HG03097 (cell line): ENCODE measurements around the gene BCAS1.
A peak's percentile ranks its signal among the peaks of the same experiment; 100 is the strongest.

Source experiments
- ATAC-seq: cut with Tn5 transposase; IDR thresholded peaks from one replicate; pipeline ENCODE4 v1.9.1; 2021; ENCODE audit not compliant: unreplicated experiment, low FRiP score

BCAS1 gene

DNA sequence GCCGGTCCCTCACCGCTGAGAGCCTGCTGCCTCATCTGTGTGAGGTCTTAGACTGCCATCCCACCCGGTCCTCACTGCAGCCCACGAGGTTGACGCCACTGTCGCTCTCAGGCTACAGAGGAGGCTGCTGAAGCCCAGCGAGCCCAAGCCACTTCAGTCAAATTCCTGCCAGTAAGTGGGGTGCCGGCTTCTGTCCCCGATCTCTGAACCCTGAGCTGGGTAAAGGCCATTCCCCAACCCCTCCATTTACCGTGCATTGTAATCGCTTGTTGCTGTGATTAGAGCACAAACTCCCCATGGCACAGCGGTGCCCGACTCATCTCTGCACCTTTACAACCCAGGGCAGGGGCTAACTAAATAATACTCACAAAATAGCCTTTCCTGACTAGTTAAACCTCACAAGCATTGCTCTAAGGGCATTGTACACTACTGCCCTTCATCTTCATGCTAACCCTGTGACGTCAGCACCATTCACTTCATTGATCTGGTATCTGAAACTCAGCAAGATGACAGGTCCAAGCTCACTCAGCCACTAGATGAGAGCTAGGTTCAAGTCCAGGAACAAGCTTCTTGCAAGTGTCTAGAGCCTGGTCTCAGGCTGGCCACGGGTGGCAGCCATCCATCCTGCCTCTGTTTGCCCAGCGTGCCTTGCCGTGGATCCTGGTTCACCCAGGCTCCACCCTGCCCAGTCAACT is 122.7 kb downstream of the BCAS1 start:
- ATAC-seq, result no peak

DNA sequence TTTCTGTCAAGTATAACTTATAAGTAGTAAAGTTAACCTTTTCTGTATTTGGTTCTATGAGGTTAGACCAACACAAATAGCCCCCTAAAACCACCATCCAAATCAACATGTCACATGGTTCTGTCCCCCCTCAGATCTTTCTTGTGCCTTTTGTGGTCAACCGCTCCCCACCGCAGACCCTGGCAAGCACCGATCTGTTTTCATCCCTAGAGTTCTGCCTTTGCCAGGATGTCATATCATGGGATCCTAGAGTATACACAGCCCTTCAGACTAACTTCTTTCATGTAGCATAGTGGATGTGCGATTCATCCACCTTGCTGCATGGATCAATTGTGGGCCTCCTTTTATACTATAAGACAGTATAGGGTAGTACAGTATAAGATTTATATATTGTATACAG is 124.3 kb downstream of the BCAS1 start:
- no peak for ATAC-seq

DNA sequence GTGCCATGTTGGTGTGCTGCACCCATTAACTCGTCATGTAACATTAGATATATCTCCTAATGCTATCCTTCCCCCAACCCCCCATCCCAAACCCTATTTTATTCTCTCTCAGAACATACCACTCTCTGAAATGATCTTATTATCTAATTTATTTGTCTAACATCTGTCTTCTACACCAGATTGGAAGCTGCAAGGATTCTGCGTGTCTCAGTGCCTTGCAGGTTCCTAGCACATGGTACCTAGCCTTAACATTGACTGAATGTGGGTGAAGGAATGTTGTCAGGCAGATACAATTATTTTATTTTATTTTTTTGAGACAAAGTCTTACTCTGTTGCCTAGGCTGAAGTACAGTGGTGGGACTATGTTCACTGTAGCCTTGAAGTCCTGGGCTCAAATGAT is 124.9 kb downstream of the BCAS1 start:
- no peak for ATAC-seq

DNA sequence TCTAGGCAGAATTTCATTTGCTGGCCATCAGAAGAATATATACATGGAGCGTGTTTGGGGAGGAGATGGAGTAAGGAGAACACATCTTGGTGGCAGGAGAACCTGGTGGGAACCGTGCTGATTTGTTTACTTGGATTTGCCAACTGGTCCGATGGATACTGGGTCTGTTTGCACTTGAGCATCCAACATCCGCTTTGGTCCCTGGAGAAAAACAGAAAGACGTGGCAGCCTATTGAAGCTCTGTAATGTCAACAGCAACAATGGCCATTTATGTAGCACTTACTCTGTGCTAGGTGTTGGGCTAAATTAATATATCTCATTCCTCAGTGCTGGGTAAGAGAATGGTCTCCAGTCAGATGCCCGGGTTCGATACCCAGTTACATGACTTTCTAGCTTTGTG is 125.6 kb downstream of the BCAS1 start:
- ATAC-seq, result no peak

DNA sequence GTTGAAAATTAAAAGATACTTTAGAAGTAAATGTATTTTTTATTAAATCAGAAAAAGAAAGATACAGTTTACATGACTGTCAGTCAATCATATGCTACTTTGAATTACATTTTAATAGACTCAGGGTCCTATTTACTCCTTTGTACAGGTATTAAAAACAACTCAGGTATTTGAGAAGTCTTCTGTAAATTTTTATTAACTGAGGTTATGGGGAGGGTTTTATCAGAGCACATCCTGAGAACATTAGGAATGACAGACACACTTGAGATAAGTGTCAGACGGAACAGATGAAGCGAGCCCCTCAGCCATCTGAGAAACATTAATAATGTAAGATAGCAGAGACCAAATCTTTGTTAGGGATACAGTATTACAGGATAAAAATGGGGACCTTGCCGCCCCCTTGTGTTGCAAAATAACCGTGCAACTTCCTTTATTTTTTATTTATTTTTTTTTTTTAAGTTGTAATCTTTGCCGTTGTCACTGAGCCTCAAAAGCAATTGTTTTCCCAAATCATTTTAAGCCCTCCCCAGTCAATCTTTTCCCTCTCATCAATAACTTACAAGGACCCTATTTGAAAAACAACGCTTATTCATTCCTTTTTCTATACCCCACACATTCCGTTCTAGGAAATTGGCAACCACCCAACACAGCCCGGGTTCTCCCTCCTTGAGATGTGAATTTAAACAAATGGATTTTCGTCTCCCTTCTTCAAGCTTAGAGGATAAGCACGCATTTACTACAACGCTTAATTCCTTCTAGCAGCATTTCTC is 126.7 kb downstream of the BCAS1 start:
- ATAC-seq, result no peak

DNA sequence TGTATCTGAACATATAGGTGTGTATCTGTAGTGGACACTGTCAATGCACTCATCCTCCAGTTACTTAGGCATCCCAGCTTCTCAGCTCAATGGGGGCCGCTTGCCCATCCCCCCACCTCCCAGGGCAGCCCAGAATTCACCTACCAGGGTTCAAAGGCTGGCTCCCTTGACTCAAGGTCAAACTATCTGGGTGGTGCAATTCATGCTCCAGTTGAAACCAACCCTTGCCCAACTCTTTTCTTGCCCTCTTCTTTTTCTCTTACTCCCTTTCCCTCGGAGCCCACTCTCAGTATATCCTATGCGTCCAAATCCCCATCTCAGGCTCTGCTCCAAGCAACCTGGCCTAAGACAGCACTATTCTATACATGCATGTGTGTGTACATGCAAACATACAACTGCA is 127.4 kb downstream of the BCAS1 start:
- no peak for ATAC-seq

DNA sequence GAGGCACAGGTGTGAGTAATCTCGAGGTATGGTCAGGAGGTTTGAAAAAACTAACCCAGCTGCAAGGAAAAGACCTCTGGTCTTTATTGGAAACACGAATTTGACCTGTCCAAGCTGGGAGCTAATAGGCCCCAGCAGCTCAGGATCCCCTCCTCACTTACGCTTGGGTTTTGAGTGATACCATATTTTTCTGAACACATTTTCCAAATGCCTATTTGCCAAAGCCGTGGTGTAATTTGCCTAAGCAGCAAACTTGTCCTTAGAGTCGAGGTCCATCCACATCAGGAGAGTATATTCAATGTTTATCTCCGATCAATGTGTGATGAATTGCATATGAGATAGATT is 128.0 kb downstream of the BCAS1 start:
- ATAC-seq, result no peak

DNA sequence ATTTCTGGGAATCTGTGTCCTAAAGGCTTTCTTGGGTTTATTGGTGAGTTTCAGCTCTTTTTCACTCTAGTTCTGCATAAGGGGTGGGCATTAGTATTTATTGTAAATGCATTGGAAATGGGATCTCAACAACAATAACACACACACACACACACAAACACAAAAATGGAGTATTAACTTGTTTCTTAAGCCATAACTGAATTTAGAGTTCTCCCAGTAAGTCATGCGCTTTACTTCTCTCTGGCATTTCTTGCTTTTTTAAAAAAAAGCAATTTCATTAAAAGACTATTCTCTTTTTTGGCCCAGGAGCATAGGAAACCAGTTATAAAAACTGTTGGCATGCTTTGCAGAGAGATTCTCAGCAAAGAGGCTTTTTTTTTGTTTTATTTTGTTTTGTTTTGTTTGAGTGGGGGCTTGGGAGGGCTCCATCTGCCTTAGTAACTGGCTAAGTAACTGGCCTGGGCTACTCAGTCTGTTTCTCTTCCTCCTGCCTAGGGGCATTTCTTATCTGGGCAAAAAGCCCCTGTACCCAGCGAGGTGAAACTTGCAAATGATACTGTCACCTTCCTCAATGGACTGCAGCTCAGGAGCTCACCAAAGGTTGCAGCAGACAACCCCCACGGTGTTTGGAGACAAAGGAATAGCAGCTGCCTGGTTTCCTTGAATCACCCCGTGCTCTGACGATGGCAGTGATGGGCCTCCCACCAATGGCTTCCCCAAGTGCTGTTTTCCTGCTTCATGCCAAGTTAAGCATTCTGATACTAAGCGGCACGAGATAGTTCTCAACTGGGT is 128.5 kb downstream of the BCAS1 start:
- ATAC-seq, result no peak

DNA sequence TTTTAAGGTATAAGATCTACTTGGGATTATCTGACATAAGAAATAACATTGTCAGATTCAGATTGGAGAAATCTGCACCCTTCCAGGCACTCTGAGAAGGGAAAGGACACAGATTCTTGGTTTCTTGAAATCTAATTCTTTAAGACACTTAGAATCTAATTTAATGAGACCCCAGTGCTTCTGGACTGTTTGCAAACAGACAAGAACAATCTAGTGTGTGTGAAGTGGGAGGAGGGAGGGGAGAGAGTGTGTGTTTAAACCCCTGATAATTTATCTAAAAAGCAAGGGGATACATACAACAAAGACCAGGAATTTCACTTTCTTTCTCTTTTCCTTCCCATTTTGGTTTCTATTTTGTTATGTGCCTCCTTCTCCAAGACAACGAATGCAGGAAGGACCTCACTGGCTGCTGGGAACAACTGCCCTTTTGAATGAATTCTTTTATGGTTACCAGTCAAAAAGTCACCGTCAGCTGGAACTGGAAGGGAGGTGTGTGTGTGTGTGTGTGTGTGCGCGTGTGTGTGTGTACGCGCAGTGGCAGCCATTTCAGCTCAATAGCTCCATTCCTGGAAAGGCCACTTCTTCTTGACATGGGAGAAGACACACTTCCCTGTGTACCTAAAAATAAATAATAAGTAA is 129.4 kb downstream of the BCAS1 start:
- no peak for ATAC-seq

DNA sequence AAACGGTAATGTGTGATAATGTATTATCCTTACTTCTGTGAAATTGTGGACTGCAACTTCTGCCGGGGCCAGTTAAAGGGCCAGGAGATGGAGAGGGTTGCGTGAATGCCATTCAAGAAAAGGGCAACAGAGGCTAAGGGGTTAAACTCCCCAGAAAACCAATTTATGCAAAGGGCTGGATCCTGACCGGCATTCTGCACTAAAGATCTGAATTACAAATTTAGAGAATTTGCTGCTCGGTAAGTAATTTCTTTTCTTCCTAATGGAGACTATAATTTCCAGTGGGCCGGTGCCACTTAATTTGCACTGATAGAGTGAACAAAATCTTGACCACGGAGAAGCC is 130.1 kb downstream of the BCAS1 start:
- ATAC-seq, result no peak

DNA sequence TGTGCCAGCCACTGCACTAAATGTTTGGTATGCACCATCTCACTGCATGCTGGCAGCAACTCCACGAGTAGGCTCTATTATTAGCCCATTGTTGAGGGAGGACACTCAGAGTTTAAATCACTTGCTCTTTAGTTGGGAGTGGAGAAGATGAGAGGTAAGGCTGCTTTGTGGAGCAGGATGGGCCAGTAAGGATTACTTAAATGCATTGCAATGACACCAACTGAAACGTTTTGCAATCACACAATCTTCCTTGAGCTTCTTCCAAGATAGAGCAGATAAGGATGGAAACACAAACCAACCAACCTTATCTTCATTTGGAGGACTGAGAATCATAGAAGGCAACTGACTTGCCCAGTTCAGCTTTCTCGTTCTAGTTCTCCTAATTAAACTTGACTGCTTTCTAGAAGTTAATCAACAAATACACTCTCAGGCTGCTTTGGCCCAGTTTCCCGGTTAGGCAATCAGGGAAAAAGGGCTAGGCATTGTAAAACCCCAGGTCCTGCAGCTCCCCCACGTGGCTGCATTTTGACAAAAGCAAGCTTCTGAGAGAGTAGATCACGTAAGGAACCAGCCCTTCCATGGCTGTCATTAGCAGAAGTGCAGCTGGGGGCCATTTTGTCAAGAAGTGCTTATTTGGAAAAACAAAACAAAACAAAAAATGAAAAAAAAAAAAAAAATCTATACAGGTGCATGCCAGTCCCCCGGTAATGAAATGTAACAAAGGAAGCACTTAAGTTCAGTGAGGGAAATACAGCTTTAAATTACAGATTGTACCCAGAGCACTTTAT is 130.6 kb downstream of the BCAS1 start:
- peak; percentile 52 for ATAC-seq

DNA sequence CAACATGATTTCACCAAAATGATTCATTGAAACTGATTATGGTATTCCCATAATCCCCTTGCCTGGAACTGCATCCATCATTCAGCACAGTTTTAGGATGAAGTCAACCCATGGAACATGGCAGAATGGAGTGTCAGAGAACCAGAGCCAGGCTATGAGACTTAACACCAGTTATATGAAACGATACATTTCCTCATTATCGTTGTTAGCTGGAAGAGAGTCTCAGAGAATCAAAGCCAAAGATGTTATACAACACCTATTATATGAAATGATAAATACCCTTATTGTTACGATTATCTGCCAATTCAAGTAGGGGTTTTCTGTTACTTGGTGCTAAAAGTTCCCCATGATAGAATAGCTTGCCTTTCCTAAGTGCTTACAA is 131.2 kb downstream of the BCAS1 start:
- ATAC-seq, result no peak

DNA sequence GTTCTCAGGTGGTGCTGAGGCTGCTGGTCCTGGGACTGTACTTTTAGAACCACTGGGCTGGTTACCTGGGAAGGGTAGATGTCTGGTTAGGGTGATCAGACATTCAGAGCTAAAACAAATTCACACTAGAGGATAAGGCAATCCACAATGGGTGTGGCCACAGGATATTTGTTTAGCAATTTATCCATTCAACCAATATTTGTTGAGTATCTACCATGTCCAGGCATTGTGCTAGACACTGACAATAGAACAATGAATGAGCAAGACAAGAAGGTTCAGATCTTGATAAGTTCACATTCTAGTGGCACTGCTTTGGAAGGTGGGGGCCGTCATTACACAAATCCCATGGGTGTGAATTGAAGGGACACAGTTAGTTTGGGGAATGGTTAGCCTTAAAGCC is 131.7 kb downstream of the BCAS1 start:
- ATAC-seq, result no peak

DNA sequence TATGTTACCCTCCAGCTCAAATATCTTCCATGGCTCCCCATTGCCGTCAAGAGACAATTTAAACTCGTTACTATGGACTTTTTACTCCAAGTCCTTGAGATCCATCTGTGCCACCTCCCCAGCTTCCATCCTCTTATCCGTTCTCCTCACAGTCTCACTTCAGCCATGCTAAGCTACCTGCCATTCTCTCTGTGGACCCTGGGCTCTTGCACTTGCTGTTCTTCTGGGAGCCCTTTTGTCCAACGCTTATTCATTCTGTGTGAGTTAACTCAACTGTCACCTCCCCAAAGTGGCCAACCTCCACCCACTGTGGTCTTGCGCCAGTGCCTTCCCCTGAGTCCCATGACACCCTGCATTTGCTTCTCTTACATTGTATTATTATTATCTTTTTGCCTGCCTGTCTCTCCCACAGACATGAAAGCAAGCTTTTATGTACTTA is 132.4 kb downstream of the BCAS1 start:
- ATAC-seq, result no peak

DNA sequence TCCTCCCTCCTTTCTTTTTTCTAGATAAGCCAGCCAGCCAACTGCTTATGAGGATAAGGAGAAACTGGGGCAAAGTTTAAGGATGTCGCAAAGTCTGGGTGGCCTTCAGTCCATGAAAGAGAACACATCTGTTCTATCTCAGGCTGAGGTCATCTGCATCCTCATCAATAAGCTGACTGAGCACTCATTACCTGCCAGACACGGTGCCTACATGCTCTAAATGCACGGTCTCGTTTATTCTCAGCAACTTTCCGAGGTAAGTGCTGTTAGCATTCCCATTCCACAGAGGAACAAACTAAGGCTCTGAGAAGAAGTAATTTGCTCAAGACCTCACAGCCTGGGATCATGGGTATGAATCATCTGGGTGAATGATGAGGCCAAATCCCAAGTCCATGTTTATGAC is 133.1 kb downstream of the BCAS1 start:
- no peak for ATAC-seq

DNA sequence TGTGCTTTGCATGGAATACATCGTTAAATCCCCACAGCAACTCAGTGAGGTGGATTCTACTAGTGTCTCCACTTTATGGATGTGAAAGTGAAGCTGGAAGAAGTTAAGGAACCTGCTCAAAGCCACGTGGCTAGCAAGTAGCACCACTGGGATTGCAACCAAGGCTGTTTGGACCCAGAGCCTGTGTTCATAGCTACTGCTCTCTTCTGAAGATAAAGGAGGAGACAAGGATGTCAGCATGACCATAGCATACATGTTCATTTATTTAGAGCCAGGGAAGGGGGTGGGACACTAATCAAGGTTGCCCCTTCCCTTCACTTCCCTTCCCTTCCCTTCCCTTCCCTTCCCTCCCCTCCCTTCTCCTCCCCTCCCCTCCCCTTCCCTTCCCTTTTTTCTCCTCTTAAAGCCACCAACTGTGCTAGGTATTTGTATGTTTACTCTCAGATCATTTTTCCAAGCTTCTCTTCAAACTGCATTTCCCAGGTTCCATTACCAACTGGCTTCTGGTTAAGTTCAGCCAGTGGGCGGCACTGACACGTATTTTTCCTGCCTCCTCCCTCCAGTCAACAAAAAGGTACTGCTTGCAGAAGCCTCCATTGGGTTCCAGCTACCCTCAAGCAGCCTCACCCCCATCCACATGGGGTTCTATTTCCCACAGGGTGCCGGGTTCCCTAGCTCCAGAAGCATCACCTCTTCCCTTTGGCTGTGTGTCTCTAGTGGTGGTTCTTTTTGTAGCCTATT is 134.9 kb downstream of the BCAS1 start:
- no peak for ATAC-seq

DNA sequence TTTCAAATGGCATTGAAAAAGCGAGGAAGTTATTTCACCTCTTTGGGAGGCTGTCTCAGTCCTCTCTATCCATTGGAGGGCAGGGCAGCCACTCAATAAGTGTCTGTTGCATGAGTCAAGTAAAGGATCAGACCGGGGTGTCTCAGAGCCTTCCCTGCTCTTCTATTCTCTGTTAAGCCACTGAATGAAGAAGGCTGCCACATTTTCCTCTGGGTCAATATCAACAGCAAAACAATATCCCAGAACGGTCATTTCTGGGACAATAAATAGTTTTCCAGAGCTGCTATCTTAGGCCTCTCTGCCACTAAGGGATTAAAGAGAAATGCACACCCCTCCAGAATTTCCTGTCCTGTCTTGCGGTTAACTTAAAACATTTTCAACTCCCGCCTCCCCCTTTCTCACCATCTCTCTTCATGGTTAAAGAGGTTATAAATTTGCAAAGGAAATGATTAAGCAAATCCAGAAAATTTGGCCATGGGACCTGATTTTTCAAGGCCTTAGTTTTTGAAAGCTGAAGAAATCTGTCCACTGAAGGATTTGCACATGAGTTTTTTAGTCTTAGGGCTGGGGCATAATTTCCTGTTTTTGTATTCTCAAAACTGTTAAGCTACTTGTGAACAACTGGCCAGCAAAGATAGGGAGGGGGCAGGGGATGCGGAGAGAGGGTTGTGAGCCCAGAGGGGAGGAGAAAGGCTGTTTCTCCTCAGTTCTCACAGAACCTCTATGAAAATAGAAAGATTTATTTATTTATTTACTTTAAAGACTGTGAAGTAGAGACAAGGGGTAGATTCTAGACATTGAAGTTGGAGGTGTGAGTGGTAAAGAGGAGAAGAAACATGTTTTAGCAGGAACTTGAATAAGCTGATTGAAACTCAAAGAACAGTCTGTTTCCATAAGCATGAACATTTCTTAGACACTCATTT is 135.7 kb downstream of the BCAS1 start:
- ATAC-seq, result no peak

DNA sequence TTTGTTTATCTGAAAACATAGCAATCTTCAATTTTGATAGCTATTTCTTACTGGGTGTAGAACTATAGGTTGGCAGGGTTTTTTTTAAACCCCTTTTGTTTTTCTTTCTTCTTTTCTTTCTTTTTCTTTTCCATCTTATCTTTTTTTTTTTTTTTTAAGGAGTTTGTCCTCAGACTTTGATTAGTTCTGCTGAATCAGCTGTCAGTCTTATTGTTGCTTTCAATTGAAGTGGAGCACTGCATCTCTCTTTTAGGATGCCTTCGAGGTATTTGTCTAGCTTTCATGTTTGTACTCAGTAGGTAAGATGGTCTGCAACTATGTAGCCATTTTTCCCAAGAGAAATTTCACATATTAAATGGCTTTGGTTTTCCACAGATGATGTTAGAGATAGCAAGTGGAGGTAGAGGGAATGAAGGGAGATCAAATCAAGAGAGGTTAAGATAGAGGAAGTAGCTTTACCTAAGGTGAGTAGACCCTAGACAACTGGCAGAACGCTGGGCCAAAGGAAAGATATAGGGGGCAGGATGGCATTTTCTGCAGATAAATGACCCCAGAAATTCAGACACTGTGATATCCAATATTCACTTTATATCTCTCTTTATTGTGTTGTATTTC is 137.1 kb downstream of the BCAS1 start:
- no peak for ATAC-seq
